T-cell (primary cell): Measurements from ENCODE around the gene AZGP1. TPM values are rescaled to one million over a fixed set of nuclear protein-coding genes. Genes with fewer than 3 reads are reported as not detected.

Source experiments
- ATAC-seq, 4 experiments: fragments of 200-7000 bp in 3 of 4; fragments of 150-1000 bp in 1 of 4; cut with Tn5 transposase; replicated peaks in 1 of 4; 1 replicate in 3 of 4; 2 replicates in 1 of 4; pipeline ENCODE4 v1.10.0; 2021; ENCODE audit warnings: moderate library complexity in 3 of 4, mild to moderate bottlenecking in 2 of 4, moderate number of reproducible peaks in 1 of 4
- CTCF ChIA-PET, 2 donors: fragments of 300-600 bp; sonication (Branson Sonifier 250); formaldehyde crosslinking; loops; one replicate each; lab custom pipeline; 2022; ENCODE audit warnings: antibody characterized with exemption in 2 of 2; lab: Charles Lee
- POLR2A ChIA-PET, 2 donors: fragments of 300-600 bp; sonication (Branson Sonifier 250); formaldehyde crosslinking; loops; one replicate each; lab custom pipeline; 2022; ENCODE audit warnings: antibody characterized with exemption in 2 of 2; lab: Charles Lee
- DNase-seq, 35 experiments: peaks; one replicate each; pipeline versions ENCODE4 v3.0.0 to v3.0.0-alpha.2; 2013 to 2023
- H3K27ac ChIP-seq: one replicate; pipeline ENCODE4 v1.5.1; 2013; ENCODE audit warnings: low read length
- H3K27me3 ChIP-seq, 2 experiments: replicated peaks in 1 of 2; 1 replicate in 1 of 2; 2 replicates in 1 of 2; pipeline versions ENCODE4 v1.6.1 to v1.7.0; 2013; ENCODE audit warnings: low read length in 1 of 2, mixed read lengths in 1 of 2; ENCODE audit not compliant: control insufficient read depth in 2 of 2, insufficient read depth in 2 of 2; ENCODE audit errors: extremely low read depth in 1 of 2
- H3K36me3 ChIP-seq, 2 donors: 1 replicate in 1 of 2; 2 replicates in 1 of 2; pipeline versions ENCODE4 v1.6.1 to v1.7.0; 2013; ENCODE audit warnings: low read length in 1 of 2; ENCODE audit not compliant: control insufficient read depth in 2 of 2, insufficient read depth in 1 of 2; ENCODE audit errors: extremely low read depth in 1 of 2
- H3K4me1 ChIP-seq, 2 experiments: 1 replicate in 1 of 2; 2 replicates in 1 of 2; pipeline versions ENCODE4 v1.6.1 to v1.7.0; 2013; ENCODE audit warnings: low read length in 2 of 2, mixed read lengths in 1 of 2; ENCODE audit not compliant: insufficient read depth in 2 of 2, control insufficient read depth in 1 of 2; ENCODE audit errors: extremely low read depth in 1 of 2
- H3K4me3 ChIP-seq, 2 donors: 1 replicate in 1 of 2; 2 replicates in 1 of 2; pipeline versions ENCODE4 v1.5.1 to v1.7.0; 2013; ENCODE audit warnings: mild to moderate bottlenecking in 2 of 2, low read length in 1 of 2, moderate library complexity in 1 of 2; ENCODE audit not compliant: control insufficient read depth in 1 of 2; ENCODE audit errors: extremely low read depth in 1 of 2
- H3K9me3 ChIP-seq: 2 replicates; pipeline ENCODE4 v1.7.0; 2013
- H3K27ac Mint-ChIP-seq, 2 donors: one replicate each; pipeline ENCODE4 v1.8.0; 2020 to 2021; ENCODE audit warnings: mild to moderate bottlenecking in 2 of 2, mixed read lengths in 2 of 2
- H3K27me3 Mint-ChIP-seq, 2 donors: one replicate each; pipeline ENCODE4 v1.8.0; 2021 to 2022; ENCODE audit warnings: mixed read lengths in 2 of 2
- H3K36me3 Mint-ChIP-seq: one replicate; pipeline ENCODE4 v1.8.0; 2021; ENCODE audit warnings: mixed read lengths
- H3K4me1 Mint-ChIP-seq, 3 donors: one replicate each; pipeline ENCODE4 v1.8.0; 2020 to 2022; ENCODE audit warnings: mixed read lengths in 3 of 3, mild to moderate bottlenecking in 1 of 3
- H3K4me3 Mint-ChIP-seq, 3 donors: one replicate each; pipeline ENCODE4 v1.8.0; 2020 to 2022; ENCODE audit warnings: mild to moderate bottlenecking in 3 of 3, mixed read lengths in 3 of 3, moderate library complexity in 3 of 3
- H3K9me3 Mint-ChIP-seq, 3 donors: one replicate each; pipeline ENCODE4 v1.8.0; 2020 to 2022; ENCODE audit warnings: mixed read lengths in 3 of 3
- WGBS: methylation state at CpG from one replicate; pipeline ENCODE4 v1.1.5; 2013; ENCODE audit warnings: missing lambda C conversion rate; ENCODE audit not compliant: insufficient coverage; 5-methylcytosine and 5-hydroxymethylcytosine counted together
- total RNA-seq, 35 experiments: library from RNA in 6 of 35; stranded (reverse) in 6 of 35; fragments of 120-200 nt in 1 of 35; gene quantifications; one replicate each; pipeline versions ENCODE4 v1.2.1 to v1.2.4 and lab custom pipeline; 2013 to 2026

Gene AZGP1
- total RNA-seq, 5 donors from 2014 or later (not counting 1 experiment from before 2014, with no cell fraction given), result 0.56 to 1.3 (median 0.89) TPM; not detected in 2

GRCh38 chr7:100017875-100018274 lies 42.0 kb upstream of the AZGP1 start:
- H3K36me3 ChIP-seq, result peaks cover 0 to 10% of the 10 kb centered on the region in 2 donors
- H3K4me3 Mint-ChIP-seq, result peak overlapping the region in 1 of 3 donors; percentile 21
- H3K4me3 ChIP-seq, result no peak overlapping the region
- H3K9me3 ChIP-seq, result no peaks in the 10 kb centered on the region
- no CpG with 5 or more reads among the region's 5 CpGs for WGBS
- no peak overlapping the region for H3K27ac Mint-ChIP-seq
- ChIA-PET POLR2A (interaction anchor here in 1 of 2 donors (0.5 to 2.0 kb wide), 3 partner anchors 11 to 1767 kb away, joined by 3 to 6 read pairs (median 4); no protein-coding TSS in a partner anchor), CTCF (interaction anchor here in 1 of 2 donors (0.5 kb wide), 1 partner anchor 401 kb away, joined by 3 read pairs; the partner anchor contains the start of gene ZSCAN25)
- DNase-seq (no peak), ATAC-seq (no peak)
- H3K27ac ChIP-seq, result no peak overlapping the region
- peaks cover 47 to 60% (median 58%) of the 10 kb centered on the region in 3 donors for H3K4me1 Mint-ChIP-seq
- H3K36me3 Mint-ChIP-seq, result peaks cover 11% of the 10 kb centered on the region
- H3K4me1 ChIP-seq, result peaks cover 10 to 27% of the 10 kb centered on the region in 2 experiments
- no peaks in the 10 kb centered on the region for H3K27me3 Mint-ChIP-seq
- no peaks in the 10 kb centered on the region for H3K27me3 ChIP-seq
- no peaks in the 10 kb centered on the region for H3K9me3 Mint-ChIP-seq

DNA sequence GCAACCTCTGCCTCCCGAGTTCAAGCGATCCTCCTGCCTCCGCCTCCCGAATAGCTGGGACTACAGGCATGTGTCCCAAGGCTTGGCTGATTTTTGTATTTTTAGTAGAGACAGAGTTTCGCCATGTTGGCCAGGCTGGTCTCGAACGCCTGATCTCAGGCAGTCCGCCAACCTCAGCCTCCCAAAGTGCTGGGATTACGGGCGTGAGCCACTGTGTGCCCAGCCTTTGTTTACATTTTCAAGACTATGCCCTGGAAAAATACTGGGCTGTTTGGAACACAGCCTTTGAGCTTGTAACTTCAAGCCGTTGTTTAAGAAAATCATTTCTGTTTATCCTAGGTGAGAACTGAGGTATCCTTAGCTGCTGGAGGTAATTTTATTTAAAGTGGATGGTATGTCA lies 41.5 kb upstream of the AZGP1 start:
- WGBS, result 95% methylated on average over 6 of the region's 11 CpGs
- Histone ChIP-seq H3K27me3 (no peaks in the 10 kb centered on the region), H3K4me1 (peaks cover 10 to 27% of the 10 kb centered on the region in 2 experiments), H3K36me3 (peaks cover 0 to 7% of the 10 kb centered on the region in 2 donors), H3K4me3 (no peak overlapping the region), H3K27ac (no peak overlapping the region), H3K9me3 (no peaks in the 10 kb centered on the region)
- Mint-ChIP-seq H3K4me3 (peak overlapping the region in 2 of 3 donors; percentile 21 to 34), H3K36me3 (peaks cover 6% of the 10 kb centered on the region), H3K27ac (no peak overlapping the region), H3K27me3 (no peaks in the 10 kb centered on the region), H3K9me3 (no peaks in the 10 kb centered on the region), H3K4me1 (peaks cover 47 to 62% (median 55%) of the 10 kb centered on the region in 3 donors)
- CTCF ChIA-PET, result interaction anchor here in 1 of 2 donors (0.5 to 1.7 kb wide), 3 partner anchors 23 to 401 kb away, joined by 3 to 4 read pairs (median 3); partner anchors contain the start of gene ZSCAN25
- ATAC-seq (no peak), DNase-seq (no peak)
- POLR2A ChIA-PET, result interaction anchor here in 1 of 2 donors (0.5 to 2.0 kb wide), 5 partner anchors 12 to 1767 kb away, joined by 3 to 6 read pairs (median 4); no protein-coding TSS in a partner anchor

DNA sequence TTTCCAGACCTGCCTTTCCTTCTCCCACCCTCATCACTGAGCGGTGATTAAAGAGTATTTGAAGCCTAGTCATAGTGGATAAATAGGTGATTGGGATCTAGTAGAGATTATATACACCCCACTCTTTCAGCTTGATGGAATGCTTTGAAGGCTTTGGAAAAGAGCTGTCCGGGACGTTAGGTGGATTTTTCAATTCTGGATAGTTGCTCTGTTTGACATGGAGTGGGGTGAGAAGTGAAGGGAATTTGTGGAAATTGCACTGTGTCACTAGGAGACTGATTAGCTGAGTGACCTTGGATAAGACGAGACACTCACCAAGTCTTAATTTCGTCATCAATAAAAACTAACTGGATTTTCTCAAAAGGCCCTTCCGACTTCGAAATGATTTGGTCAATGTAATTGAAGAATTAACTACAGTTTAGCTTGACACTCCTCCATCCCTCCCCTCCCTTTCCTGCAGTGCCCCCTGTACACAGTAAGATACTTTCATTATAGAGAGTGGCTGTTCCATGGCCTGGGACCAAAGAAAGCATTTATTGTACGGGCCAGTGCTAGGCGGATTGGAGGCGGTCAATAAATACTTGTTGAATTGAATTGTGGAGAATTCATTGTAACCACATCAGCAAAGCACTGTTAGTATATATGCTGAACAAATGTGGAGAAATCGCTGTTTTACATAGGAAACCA lies 40.5 kb upstream of the AZGP1 start:
- Histone ChIP-seq H3K36me3 (peaks cover 0 to 7% of the 10 kb centered on the region in 2 donors), H3K4me1 (peaks cover 10 to 27% of the 10 kb centered on the region in 2 experiments), H3K4me3 (peak overlapping the region; percentile 90 to 96), H3K9me3 (no peaks in the 10 kb centered on the region), H3K27me3 (no peaks in the 10 kb centered on the region), H3K27ac (peak overlapping the region; percentile 89)
- H3K9me3 Mint-ChIP-seq, result no peaks in the 10 kb centered on the region
- H3K36me3 Mint-ChIP-seq, result peaks cover 6% of the 10 kb centered on the region
- H3K4me1 Mint-ChIP-seq, result peaks cover 42 to 57% (median 51%) of the 10 kb centered on the region in 3 donors
- ATAC-seq (no peak), DNase-seq (no peak)
- peak overlapping the region; percentile 92 to 95 for H3K27ac Mint-ChIP-seq
- peak overlapping the region; percentile 91 to 94 (median 92) for H3K4me3 Mint-ChIP-seq
- WGBS, result no CpG with 5 or more reads among the region's 11 CpGs
- no peaks in the 10 kb centered on the region for H3K27me3 Mint-ChIP-seq
- ChIA-PET CTCF (interaction anchor here in 1 of 2 donors (0.5 to 1.7 kb wide), 5 partner anchors 10 to 1381 kb away, joined by 3 to 4 read pairs (median 3); no protein-coding TSS in a partner anchor), POLR2A (interaction anchor here (0.5 to 2.0 kb wide), 5 partner anchors 12 to 511 kb away, joined by 3 to 6 read pairs (median 4); no protein-coding TSS in a partner anchor)

DNA sequence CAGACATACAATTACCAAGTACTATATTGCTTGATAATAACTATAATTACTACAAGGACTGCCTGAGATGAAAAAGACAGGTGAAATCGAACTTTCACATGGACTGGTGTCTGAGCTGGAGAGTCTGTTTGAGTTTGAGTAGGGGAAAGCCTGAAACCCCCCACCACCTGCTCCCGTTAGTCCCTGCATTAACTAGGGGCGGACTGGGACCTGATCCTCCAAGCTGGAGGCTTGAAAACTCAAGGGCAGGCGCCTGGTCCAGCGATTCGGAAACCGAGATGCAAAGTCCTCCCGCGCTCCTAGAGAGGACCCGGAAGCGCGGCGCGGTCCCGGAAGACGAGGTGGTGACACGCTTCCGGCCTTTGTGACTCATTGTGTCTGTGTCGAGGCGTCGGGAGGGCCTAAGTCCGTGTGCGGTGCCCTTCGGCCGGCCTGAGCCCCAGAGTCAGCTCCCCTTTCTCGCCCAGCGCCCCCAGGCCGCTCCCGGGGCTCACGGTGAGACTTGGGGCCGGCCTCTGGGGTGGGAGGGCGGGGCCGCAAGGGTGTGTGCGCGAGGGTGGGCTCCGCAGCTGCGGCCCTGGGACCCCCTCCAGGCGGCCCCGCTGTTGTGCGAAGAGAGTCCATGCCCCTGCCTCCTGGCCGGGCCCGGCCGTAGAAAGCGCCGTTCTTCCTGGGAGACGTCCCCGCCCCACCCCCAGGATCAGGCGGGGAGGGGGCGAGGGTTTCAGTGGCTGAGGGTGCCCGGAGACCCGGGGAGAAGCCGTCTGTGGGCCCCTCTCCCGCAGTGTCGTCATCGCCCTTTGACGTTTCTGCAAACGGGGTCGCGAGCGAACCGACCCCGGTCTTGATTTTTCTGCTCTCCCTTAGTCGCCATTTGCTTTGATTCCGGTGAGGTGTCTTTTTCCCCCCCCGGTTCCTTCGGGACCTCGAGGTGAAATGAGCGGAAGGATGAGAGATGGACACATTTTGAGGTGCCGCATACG lies 39.7 kb upstream of the AZGP1 start, which contains the start of gene ZKSCAN1:
Gene ZKSCAN1, plus strand, starts transcription at position 365 of the 983 bp plus-strand sequence. CDS start 7,911 bp downstream, outside the sequence.
- peaks cover 0 to 2% of the 10 kb centered on the region in 2 experiments for H3K27me3 ChIP-seq
- H3K4me3 ChIP-seq, result peak within 1 kb of the TSS; percentile 90 to 96
- H3K27ac ChIP-seq, result peak within 1 kb of the TSS; percentile 89
- Mint-ChIP-seq H3K36me3 (peaks cover 6% of the 10 kb centered on the region), H3K4me1 (peaks cover 41 to 52% (median 47%) of the 10 kb centered on the region in 3 donors), H3K9me3 (no peaks in the 10 kb centered on the region), H3K27me3 (no peaks in the 10 kb centered on the region), H3K4me3 (peak within 1 kb of the TSS; percentile 91 to 94 (median 92)), H3K27ac (peak within 1 kb of the TSS; percentile 92 to 95)
- H3K36me3 ChIP-seq, result peaks cover 0 to 7% of the 10 kb centered on the region in 2 donors
- ChIA-PET POLR2A (interaction anchor here (0.5 to 1.0 kb wide), 5 partner anchors 35 to 511 kb away, joined by 3 to 7 read pairs (median 4); no protein-coding TSS in a partner anchor), CTCF (interaction anchor here (0.5 to 1.7 kb wide), 7 partner anchors 19 to 1382 kb away, joined by 3 to 5 read pairs (median 3); no protein-coding TSS in a partner anchor)
- ATAC-seq, result peak; percentile 94 to 98 (median 96)
- peaks cover 10 to 27% of the 10 kb centered on the region in 2 experiments for H3K4me1 ChIP-seq
- no peaks in the 10 kb centered on the region for H3K9me3 ChIP-seq
- DNase-seq, result peak; percentile 65 to 94 (median 80)
- under 1% methylated on average over 47 of the region's 70 CpGs for WGBS

DNA sequence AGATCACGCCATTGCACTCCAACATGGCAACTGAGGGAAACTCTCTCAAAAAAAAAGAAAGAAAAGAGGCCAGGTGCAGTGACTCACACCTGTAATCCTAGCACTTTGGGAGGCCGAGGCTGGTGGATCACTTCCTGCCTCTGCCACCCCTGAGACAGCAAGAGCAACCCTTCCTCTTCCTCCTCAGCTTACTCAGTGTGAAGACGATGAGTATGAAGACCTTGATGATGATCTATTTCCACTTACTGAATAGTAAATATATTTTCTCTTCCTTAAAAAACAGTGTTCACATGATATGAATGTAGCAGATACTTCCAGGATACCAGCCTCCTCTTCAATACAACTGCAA lies 37.5 kb upstream of the AZGP1 start:
- POLR2A ChIA-PET, result interaction anchor here in 1 of 2 donors (0.6 kb wide), 1 partner anchor 70 kb away, joined by 4 read pairs; no protein-coding TSS in a partner anchor
- peaks cover 0 to 3% of the 10 kb centered on the region in 2 donors for H3K27me3 Mint-ChIP-seq
- H3K27ac Mint-ChIP-seq, result peak overlapping the region; percentile 39 to 48
- CTCF ChIA-PET, result no interaction called here
- Histone ChIP-seq H3K4me3 (no peak overlapping the region), H3K27ac (no peak overlapping the region), H3K4me1 (peaks cover 10 to 23% of the 10 kb centered on the region in 2 experiments), H3K9me3 (no peaks in the 10 kb centered on the region), H3K27me3 (peaks cover 0 to 17% of the 10 kb centered on the region in 2 experiments), H3K36me3 (no peaks in the 10 kb centered on the region)
- H3K4me1 Mint-ChIP-seq, result peaks cover 20 to 34% (median 30%) of the 10 kb centered on the region in 3 donors
- no peaks in the 10 kb centered on the region for H3K9me3 Mint-ChIP-seq
- peak in 2 of 4 experiments; percentile 18 to 23 for ATAC-seq
- no peak for DNase-seq
- H3K4me3 Mint-ChIP-seq, result no peak overlapping the region
- WGBS, result no CpG with 5 or more reads among the region's 3 CpGs
- peaks cover 4% of the 10 kb centered on the region for H3K36me3 Mint-ChIP-seq
